T-helper 17 cell (primary cell): ENCODE results near the gene DOCK9. TPM values are rescaled to one million over a fixed set of nuclear protein-coding genes. Genes with fewer than 3 reads are reported as not detected.
"Not testable (repeated sequence)": the region's sequence is repeated elsewhere in the genome, so short reads cannot be mapped to it uniquely, and the experiment has no call there.

ENCODE experiments used
- ATAC-seq: fragments of 150-1000 bp; cut with Tn5 transposase; 2 replicates; pipeline ENCODE4 v1.10.0; 2021; ENCODE audit warnings: mild to moderate bottlenecking, moderate library complexity
- DNase-seq, 3 donors: peaks; one replicate each; pipeline versions ENCODE4 v3.0.0 to v3.0.0-alpha.2; 2020 to 2021
- H3K9me3 ChIP-seq: one replicate; pipeline ENCODE4 v1.7.0; 2013; ENCODE audit warnings: low read length, mild to moderate bottlenecking; ENCODE audit not compliant: control insufficient read depth, poor library complexity, severe bottlenecking
- H3K27ac Mint-ChIP-seq: one replicate; pipeline ENCODE4 v1.8.0; 2022; ENCODE audit warnings: mild to moderate bottlenecking, moderate library complexity, mixed read lengths
- H3K27me3 Mint-ChIP-seq: one replicate; pipeline ENCODE4 v1.8.0; 2022; ENCODE audit warnings: mixed read lengths
- H3K36me3 Mint-ChIP-seq: one replicate; pipeline ENCODE4 v1.8.0; 2022; ENCODE audit warnings: low read depth, mixed read lengths
- H3K4me1 Mint-ChIP-seq: one replicate; pipeline ENCODE4 v1.8.0; 2022; ENCODE audit warnings: mild to moderate bottlenecking, mixed read lengths
- H3K4me3 Mint-ChIP-seq: one replicate; pipeline ENCODE4 v1.8.0; 2022; ENCODE audit warnings: mild to moderate bottlenecking, moderate library complexity, mixed read lengths
- total RNA-seq, 4 donors: library from RNA in 2 of 4; stranded (reverse) in 2 of 4; gene quantifications; one replicate each; pipeline ENCODE4 v1.2.3 and lab custom pipeline; 2022 to 2026

The DOCK9 gene
- total RNA-seq, 2 donors from 2014 or later: 95.2 to 119 TPM

- no peak overlapping the region for H3K27ac Mint-ChIP-seq
- H3K4me1 Mint-ChIP-seq: no peaks in the 10 kb centered on the region
- no peaks in the 10 kb centered on the region for H3K27me3 Mint-ChIP-seq
- ATAC-seq: no peak
- H3K36me3 Mint-ChIP-seq: peaks cover 11% of the 10 kb centered on the region
- no peak for DNase-seq
- no peaks in the 10 kb centered on the region for H3K9me3 ChIP-seq
- no peak overlapping the region for H3K4me3 Mint-ChIP-seq
Measured at GRCh38 chr13:98813993-98814392, 163.9 kb downstream of the DOCK9 start.

GRCh38 chr13:98812186-98812790, 165.6 kb downstream of the DOCK9 start:
- not testable (repeated sequence) for H3K4me1 Mint-ChIP-seq, H3K9me3 ChIP-seq, H3K27me3 Mint-ChIP-seq, H3K27ac Mint-ChIP-seq, H3K4me3 Mint-ChIP-seq, DNase-seq, ATAC-seq
- H3K36me3 Mint-ChIP-seq: peaks cover 16% of the 10 kb centered on the region

- no peaks in the 10 kb centered on the region for H3K9me3 ChIP-seq
- Mint-ChIP-seq H3K4me3 (no peak overlapping the region), H3K27ac (no peak overlapping the region), H3K4me1 (no peaks in the 10 kb centered on the region), H3K36me3 (peaks cover 12% of the 10 kb centered on the region), H3K27me3 (no peaks in the 10 kb centered on the region)
- DNase-seq (no peak), ATAC-seq (no peak)
Measured at GRCh38 chr13:98810746-98811145, 167.1 kb downstream of the DOCK9 start.

- peak overlapping the region; percentile 29 for H3K27ac Mint-ChIP-seq
- H3K9me3 ChIP-seq: no peaks in the 10 kb centered on the region
- H3K4me3 Mint-ChIP-seq: no peak overlapping the region
- peaks cover 12% of the 10 kb centered on the region for H3K36me3 Mint-ChIP-seq
- ATAC-seq (no peak), DNase-seq (no peak)
- H3K27me3 Mint-ChIP-seq: no peaks in the 10 kb centered on the region
- H3K4me1 Mint-ChIP-seq: no peaks in the 10 kb centered on the region
Measured at GRCh38 chr13:98809345-98809777, 168.5 kb downstream of the DOCK9 start.

GRCh38 chr13:98807774-98808173, 170.1 kb downstream of the DOCK9 start:
- no peaks in the 10 kb centered on the region for H3K9me3 ChIP-seq
- no peaks in the 10 kb centered on the region for H3K4me1 Mint-ChIP-seq
- peaks cover 12% of the 10 kb centered on the region for H3K36me3 Mint-ChIP-seq
- ATAC-seq: no peak
- H3K4me3 Mint-ChIP-seq: no peak overlapping the region
- no peak overlapping the region for H3K27ac Mint-ChIP-seq
- no peak for DNase-seq
- no peaks in the 10 kb centered on the region for H3K27me3 Mint-ChIP-seq

- H3K27ac Mint-ChIP-seq: no peak overlapping the region
- H3K4me1 Mint-ChIP-seq: no peaks in the 10 kb centered on the region
- no peak for DNase-seq
- no peaks in the 10 kb centered on the region for H3K27me3 Mint-ChIP-seq
- H3K36me3 Mint-ChIP-seq: peaks cover 7% of the 10 kb centered on the region
- H3K4me3 Mint-ChIP-seq: no peak overlapping the region
- ATAC-seq: no peak
- H3K9me3 ChIP-seq: no peaks in the 10 kb centered on the region
Measured at GRCh38 chr13:98804336-98804855, 173.5 kb downstream of the DOCK9 start.

GRCh38 chr13:98803921-98804320, 173.9 kb downstream of the DOCK9 start:
- no peaks in the 10 kb centered on the region for H3K9me3 ChIP-seq
- peaks cover 6% of the 10 kb centered on the region for H3K36me3 Mint-ChIP-seq
- H3K27me3 Mint-ChIP-seq: no peaks in the 10 kb centered on the region
- no peaks in the 10 kb centered on the region for H3K4me1 Mint-ChIP-seq
- DNase-seq: no peak
- ATAC-seq: no peak
- no peak overlapping the region for H3K4me3 Mint-ChIP-seq
- H3K27ac Mint-ChIP-seq: no peak overlapping the region

- ATAC-seq: no peak
- no peaks in the 10 kb centered on the region for H3K27me3 Mint-ChIP-seq
- H3K4me1 Mint-ChIP-seq: no peaks in the 10 kb centered on the region
- peaks cover 8% of the 10 kb centered on the region for H3K36me3 Mint-ChIP-seq
- H3K27ac Mint-ChIP-seq: no peak overlapping the region
- H3K4me3 Mint-ChIP-seq: peak overlapping the region; percentile 45
- no peaks in the 10 kb centered on the region for H3K9me3 ChIP-seq
- DNase-seq: no peak
Measured at GRCh38 chr13:98803111-98803561, 174.7 kb downstream of the DOCK9 start.

GRCh38 chr13:98802559-98802958, 175.3 kb downstream of the DOCK9 start:
- no peak overlapping the region for H3K4me3 Mint-ChIP-seq
- no peak overlapping the region for H3K27ac Mint-ChIP-seq
- no peak for DNase-seq
- no peaks in the 10 kb centered on the region for H3K4me1 Mint-ChIP-seq
- no peak for ATAC-seq
- no peaks in the 10 kb centered on the region for H3K9me3 ChIP-seq
- peaks cover 10% of the 10 kb centered on the region for H3K36me3 Mint-ChIP-seq
- H3K27me3 Mint-ChIP-seq: no peaks in the 10 kb centered on the region

GRCh38 chr13:98801626-98802418, 176.0 kb downstream of the DOCK9 start:
- peaks cover 10% of the 10 kb centered on the region for H3K36me3 Mint-ChIP-seq
- no peaks in the 10 kb centered on the region for H3K4me1 Mint-ChIP-seq
- DNase-seq (no peak), ATAC-seq (no peak)
- H3K4me3 Mint-ChIP-seq: no peak overlapping the region
- H3K9me3 ChIP-seq: no peaks in the 10 kb centered on the region
- no peaks in the 10 kb centered on the region for H3K27me3 Mint-ChIP-seq
- no peak overlapping the region for H3K27ac Mint-ChIP-seq

- Mint-ChIP-seq H3K4me1 (no peaks in the 10 kb centered on the region), H3K27ac (no peak overlapping the region), H3K36me3 (peaks cover 14% of the 10 kb centered on the region), H3K27me3 (no peaks in the 10 kb centered on the region), H3K4me3 (no peak overlapping the region)
- H3K9me3 ChIP-seq: no peaks in the 10 kb centered on the region
- ATAC-seq (no peak), DNase-seq (no peak)
Measured at GRCh38 chr13:98800078-98800477, 177.8 kb downstream of the DOCK9 start.

- H3K36me3 Mint-ChIP-seq: peaks cover 21% of the 10 kb centered on the region
Measured at GRCh38 chr13:98798849-98799645, 178.8 kb downstream of the DOCK9 start.

GRCh38 chr13:98797456-98797855, 180.4 kb downstream of the DOCK9 start:
- Mint-ChIP-seq H3K36me3 (peaks cover 23% of the 10 kb centered on the region), H3K4me1 (no peaks in the 10 kb centered on the region), H3K27ac (no peak overlapping the region), H3K27me3 (no peaks in the 10 kb centered on the region), H3K4me3 (no peak overlapping the region)
- no peaks in the 10 kb centered on the region for H3K9me3 ChIP-seq
- DNase-seq (no peak), ATAC-seq (no peak)

More at GRCh38 chr13:98798849-98799645, 178.8 kb downstream of the DOCK9 start:
- ATAC-seq (no peak), DNase-seq (no peak)
- no peak overlapping the region for H3K27ac Mint-ChIP-seq
- H3K27me3 Mint-ChIP-seq: no peaks in the 10 kb centered on the region
- no peak overlapping the region for H3K4me3 Mint-ChIP-seq
- no peaks in the 10 kb centered on the region for H3K4me1 Mint-ChIP-seq
- H3K9me3 ChIP-seq: no peaks in the 10 kb centered on the region
